A673 (cell line): ENCODE results near the gene KRTAP1-5. TPM values are rescaled to one million over a fixed set of nuclear protein-coding genes. Genes with fewer than 3 reads are reported as not detected.
"Not testable (repeated sequence)": the region's sequence is repeated elsewhere in the genome, so short reads cannot be mapped to it uniquely, and the experiment has no call there.

Experiments
- BruUV-seq: library from RNA; stranded (reverse); fragments of 400-500 nt; replicated peaks from 2 replicates; lab custom pipeline; 2021; lab: Mats Ljungman, UMichigan
- CTCF ChIA-PET: fragments of 300-600 bp; sonication (Branson Sonifier 250); formaldehyde crosslinking; loops from one replicate; lab custom pipeline; 2022; ENCODE audit warnings: antibody characterized with exemption; lab: Charles Lee
- POLR2A ChIA-PET: fragments of 300-600 bp; sonication (Branson Sonifier 250); formaldehyde crosslinking; loops from one replicate; lab custom pipeline; 2022; ENCODE audit warnings: antibody characterized with exemption; ENCODE audit not compliant: low non-redundant PET; lab: Charles Lee
- DNase-seq: peaks from one replicate; pipeline ENCODE4 v3.0.0-alpha.2; 2015; ENCODE audit warnings: low spot score
- H3K27ac ChIP-seq: fragments of 200-600 bp; sonication (generic); 2 replicates; pipeline ENCODE4 v1.5.1; 2016; ENCODE audit warnings: mixed run types, low read depth, mild to moderate bottlenecking, mixed read lengths, antibody characterized with exemption, low read length; ENCODE audit not compliant: poor library complexity, severe bottlenecking
- H3K27me3 ChIP-seq: fragments of 200-600 bp; sonication (generic); replicated peaks from 2 replicates; pipeline ENCODE4 v1.6.1; 2017; ENCODE audit warnings: mixed run types, low read depth, mild to moderate bottlenecking, mixed read lengths, antibody characterized with exemption, low read length; ENCODE audit not compliant: insufficient read depth, poor library complexity
- H3K36me3 ChIP-seq: fragments of 200-600 bp; sonication (generic); 2 replicates; pipeline ENCODE4 v1.6.1; 2016; ENCODE audit warnings: mixed run types, mild to moderate bottlenecking, mixed read lengths, antibody characterized with exemption, low read length; ENCODE audit not compliant: insufficient read depth, poor library complexity, severe bottlenecking
- H3K4me1 ChIP-seq: fragments of 200-600 bp; sonication (generic); 2 replicates; pipeline ENCODE4 v1.6.1; 2017; ENCODE audit warnings: mixed run types, mild to moderate bottlenecking, mixed read lengths, antibody characterized with exemption, low read length; ENCODE audit not compliant: insufficient read depth, poor library complexity, severe bottlenecking
- H3K4me3 ChIP-seq: fragments of 200-600 bp; sonication (generic); 2 replicates; pipeline ENCODE4 v1.5.1; 2016; ENCODE audit warnings: low read depth, mixed run types, mild to moderate bottlenecking, mixed read lengths, low read length; ENCODE audit not compliant: poor library complexity, severe bottlenecking
- H3K9me3 ChIP-seq: fragments of 200-600 bp; sonication (generic); 2 replicates; pipeline ENCODE4 v1.6.1; 2016; ENCODE audit warnings: mixed run types, low read depth, mild to moderate bottlenecking, mixed read lengths, antibody characterized with exemption, low read length; ENCODE audit not compliant: poor library complexity, severe bottlenecking
- CTCF ChIP-seq: fragments of 300-800, 200-600 bp; sonication (generic); conservative IDR thresholded peaks from 2 replicates; pipeline ENCODE4 v1.5.1; 2017; ENCODE audit warnings: low read depth, mild to moderate bottlenecking, antibody characterized with exemption, low read length, moderate library complexity, mixed read lengths
- EZH2 ChIP-seq: fragments of 200-600 bp; sonication (generic); IDR thresholded peaks from 2 replicates; pipeline ENCODE4 v1.6.1; 2017; ENCODE audit warnings: borderline replicate concordance, low read depth, mild to moderate bottlenecking, mixed read lengths, antibody characterized with exemption, low read length; ENCODE audit not compliant: poor library complexity, severe bottlenecking
- intact Hi-C: fragments of 100-400 bp; cut with micrococcal nuclease; formaldehyde crosslinking; loops from one replicate; pipeline ENCODE4 v1.10.0; 2022; ENCODE audit not compliant: unreplicated experiment
- total RNA-seq: library from RNA; stranded (reverse); gene quantifications from 2 replicates; pipeline ENCODE4 v1.2.3, GENCODE V29; 2021

The KRTAP1-5 gene
- total RNA-seq, 1 experiment from 2014 or later = not detected

GRCh38 chr17:41058741-41059140, 31.7 kb upstream of the KRTAP1-5 start:
- Histone ChIP-seq H3K27ac (no peak overlapping the region), H3K4me3 (no peak overlapping the region), H3K36me3 (no peaks in the 10 kb centered on the region), H3K9me3 (no peaks in the 10 kb centered on the region), H3K27me3 (no peaks in the 10 kb centered on the region), H3K4me1 (no peaks in the 10 kb centered on the region)
- DNase-seq = no peak
- ChIA-PET CTCF (no interaction called here), POLR2A (no interaction called here)
- TF ChIP-seq EZH2 (no peak), CTCF (no peak)
- intact Hi-C loops = no loop called here
- BruUV-seq = no TSS peak

DNA sequence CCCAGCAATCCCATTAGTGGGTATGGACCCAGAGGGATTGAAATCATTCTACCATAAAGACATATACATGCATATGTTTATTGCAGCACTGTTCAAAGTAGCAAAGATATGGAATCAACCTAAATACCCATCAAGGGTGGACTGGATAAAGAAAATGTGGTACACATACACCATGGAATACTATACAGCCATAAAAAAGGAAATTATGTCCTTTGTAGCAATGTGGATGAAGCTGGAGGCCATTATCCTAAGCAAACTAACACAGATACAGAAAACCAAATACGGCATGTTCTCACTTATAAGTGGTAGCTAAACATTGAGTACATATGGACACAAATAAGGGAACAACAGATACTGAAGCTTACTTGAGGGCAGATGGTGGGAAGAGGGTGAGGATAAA, 30.5 kb upstream of the KRTAP1-5 start:
- ChIA-PET CTCF (no interaction called here), POLR2A (no interaction called here)
- DNase-seq = no peak
- H3K27ac ChIP-seq = no peak overlapping the region
- intact Hi-C loops = no loop called here
- H3K4me1 ChIP-seq = no peaks in the 10 kb centered on the region
- no peak overlapping the region for H3K4me3 ChIP-seq
- TF ChIP-seq EZH2 (no peak), CTCF (no peak)
- BruUV-seq = no TSS peak
- H3K9me3 ChIP-seq = no peaks in the 10 kb centered on the region
- H3K36me3 ChIP-seq = no peaks in the 10 kb centered on the region
- H3K27me3 ChIP-seq = no peaks in the 10 kb centered on the region

DNA sequence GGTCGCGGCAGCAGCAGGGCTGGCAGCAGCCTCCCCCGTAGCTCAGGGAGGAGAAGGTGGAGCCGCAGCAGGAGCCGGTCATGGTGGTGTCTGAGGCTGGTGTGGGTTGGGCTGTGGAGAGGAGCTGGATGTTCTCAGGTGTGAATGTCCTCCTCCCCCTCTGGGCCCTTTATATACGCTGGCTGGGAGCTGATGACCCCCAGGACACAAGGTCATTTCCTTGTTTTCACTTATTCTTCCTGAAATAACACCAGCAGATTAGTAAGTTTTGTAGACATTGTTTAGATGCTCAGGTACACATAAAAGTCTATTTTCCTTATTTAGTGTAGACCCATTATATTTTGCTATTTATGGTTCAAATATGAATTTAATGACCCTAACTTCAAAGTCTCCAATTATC, 28.1 kb upstream of the KRTAP1-5 start, which contains the start of gene KRTAP2-2:
TSS of gene KRTAP2-2 (minus strand) at position 101 of the 400 bp plus-strand sequence. CDS start at position 82, 19 bp downstream.
- H3K27me3 ChIP-seq, BruUV-seq, H3K9me3 ChIP-seq, CTCF ChIA-PET, H3K4me1 ChIP-seq, POLR2A ChIA-PET, H3K27ac ChIP-seq, intact Hi-C loops, H3K4me3 ChIP-seq, H3K36me3 ChIP-seq, DNase-seq: not testable (repeated sequence)

GRCh38 chr17:41054556-41054955, 27.5 kb upstream of the KRTAP1-5 start:
- POLR2A ChIA-PET, BruUV-seq: not testable (repeated sequence)

More at GRCh38 chr17:41054556-41054955, 27.5 kb upstream of the KRTAP1-5 start:
- DNase-seq, H3K36me3 ChIP-seq, intact Hi-C loops, CTCF ChIA-PET, H3K27me3 ChIP-seq, H3K4me3 ChIP-seq, H3K4me1 ChIP-seq, H3K9me3 ChIP-seq, H3K27ac ChIP-seq: not testable (repeated sequence)
